Panc1 (cell line): Measurements from ENCODE around the gene ARHGAP18. TPM values are rescaled to one million over a fixed set of nuclear protein-coding genes. Genes with fewer than 3 reads are reported as not detected.

Experiments used
- ATAC-seq: fragments of 200-7000 bp; cut with Tn5 transposase; 2 replicates; pipeline ENCODE4 v1.9.1; 2020; ENCODE audit warnings: mild to moderate bottlenecking, moderate library complexity
- BruUV-seq: library from RNA; stranded (reverse); fragments of 400-500 nt; replicated peaks from 2 replicates; lab custom pipeline; 2021; lab: Mats Ljungman, UMichigan
- CTCF ChIA-PET: fragments of 300-600 bp; sonication (Branson Sonifier 250); formaldehyde crosslinking; loops from one replicate; lab custom pipeline; 2022; ENCODE audit warnings: antibody characterized with exemption; lab: Charles Lee
- POLR2A ChIA-PET: fragments of 300-600 bp; sonication (Branson Sonifier 250); formaldehyde crosslinking; loops from one replicate; lab custom pipeline; 2022; ENCODE audit warnings: antibody characterized with exemption; lab: Charles Lee
- DNase-seq: peaks from one replicate; pipeline ENCODE4 v3.0.0-alpha.2; 2010; ENCODE audit warnings: low read depth, low spot score
- H3K27ac ChIP-seq: 2 replicates; pipeline ENCODE4 v1.5.1; 2011; ENCODE audit warnings: mild to moderate bottlenecking, low read length, inconsistent platforms
- H3K27me3 ChIP-seq: fragments of 200-500 bp; sonication (Bioruptor generic); 2 replicates; pipeline ENCODE4 v1.6.0; 2014; ENCODE audit warnings: low read length, inconsistent platforms; ENCODE audit not compliant: control insufficient read depth, insufficient read depth
- H3K36me3 ChIP-seq: fragments of 200-500 bp; sonication (Bioruptor generic); 2 replicates; pipeline ENCODE4 v1.5.1; 2014; ENCODE audit warnings: inconsistent platforms, mild to moderate bottlenecking, low read length, moderate library complexity; ENCODE audit not compliant: control insufficient read depth, insufficient read depth
- H3K4me1 ChIP-seq: 2 replicates; pipeline ENCODE4 v1.5.1; 2011; ENCODE audit warnings: inconsistent platforms, mild to moderate bottlenecking, low read length, moderate library complexity; ENCODE audit not compliant: control insufficient read depth, insufficient read depth
- H3K4me3 ChIP-seq, 2 experiments: 2 replicates each; pipeline ENCODE4 v1.5.1; 2011 to 2012; ENCODE audit warnings: low read depth in 2 of 2, low read length in 2 of 2, mild to moderate bottlenecking in 2 of 2, inconsistent platforms in 1 of 2, moderate library complexity in 1 of 2
- H3K9me3 ChIP-seq: fragments of 200-500 bp; sonication (Bioruptor generic); 2 replicates; pipeline ENCODE4 v1.5.1; 2014; ENCODE audit warnings: low read depth, mild to moderate bottlenecking, inconsistent platforms, low read length, moderate library complexity; ENCODE audit not compliant: control insufficient read depth, insufficient read depth
- CTCF ChIP-seq: fragments of 450-650 bp; IDR thresholded peaks from 2 replicates; pipeline ENCODE4 v1.5.1; 2017; ENCODE audit warnings: mild to moderate bottlenecking
- POLR2AphosphoS5 ChIP-seq: IDR thresholded peaks from 2 replicates; pipeline ENCODE4 v1.6.1; 2012; ENCODE audit warnings: mild to moderate bottlenecking, low read depth, low read length, moderate library complexity
- REST ChIP-seq, 2 experiments: IDR thresholded peaks; 2 replicates each; pipeline ENCODE4 v1.6.1; 2011 to 2012; ENCODE audit warnings: low read depth in 2 of 2, control low read depth in 1 of 2, low read length in 1 of 2, mild to moderate bottlenecking in 1 of 2, moderate library complexity in 1 of 2; ENCODE audit not compliant: insufficient read depth in 1 of 2
- SIN3A ChIP-seq: IDR thresholded peaks from 2 replicates; pipeline ENCODE4 v1.6.1; 2012; ENCODE audit warnings: low read depth, mild to moderate bottlenecking, low read length, moderate library complexity, borderline replicate concordance; ENCODE audit not compliant: insufficient read depth
- TCF7L2 ChIP-seq: IDR thresholded peaks from 2 replicates; pipeline ENCODE4 v1.6.1; 2011; ENCODE audit warnings: mild to moderate bottlenecking, low read depth, low read length, inconsistent platforms
- in situ Hi-C: cut with HindIII; loops from 2 replicates; pipeline ENCODE4 v1.10.0; 2016; ENCODE audit warnings: low sequenced_read_pairs, low pct_unique_long_range_greater_than_20kb
- intact Hi-C: fragments of 100-400 bp; cut with micrococcal nuclease; formaldehyde crosslinking; loops from one replicate; pipeline ENCODE4 v1.10.0; 2022; ENCODE audit not compliant: unreplicated experiment
- total RNA-seq: library from RNA; stranded (reverse); gene quantifications from one replicate; pipeline ENCODE4 v1.2.1, GENCODE V29; 2021; ENCODE audit not compliant: unreplicated experiment

ARHGAP18 gene
- total RNA-seq, 1 experiment from 2014 or later = 11.6 TPM

- H3K9me3 ChIP-seq = no peaks in the 10 kb centered on the region
- BruUV-seq = no TSS peak
- peaks cover 13% of the 10 kb centered on the region; the same call in 1 of the 2 replicates for H3K4me1 ChIP-seq
- no peak for ATAC-seq
- TF ChIP-seq REST (IDR thresholded peaks at IDR 0.05; ENCODE audit: insufficient read depth in 1 of 2, low read depth in 2 of 2, low read length in 1 of 2) (no peak), POLR2AphosphoS5 (no peak), CTCF (no peak), SIN3A (no peak), TCF7L2 (no peak)
- no peaks in the 10 kb centered on the region for H3K27me3 ChIP-seq
- DNase-seq = no peak
- H3K36me3 ChIP-seq = no peaks in the 10 kb centered on the region
- CTCF ChIA-PET = no interaction called here
- intact Hi-C loops (no loop called here), in situ Hi-C loops (no loop called here)
- H3K4me3 ChIP-seq = no peak overlapping the region
- POLR2A ChIA-PET = no interaction called here
- H3K27ac ChIP-seq = no peak overlapping the region
Observed at GRCh38 chr6:129747588-129748112, 37.7 kb upstream of the ARHGAP18 start.

GRCh38 chr6:129744880-129745237 is 34.9 kb upstream of the ARHGAP18 start:
- H3K9me3 ChIP-seq = no peaks in the 10 kb centered on the region
- no peak for TF ChIP-seq REST (IDR thresholded peaks at IDR 0.05; ENCODE audit: insufficient read depth in 1 of 2, low read depth in 2 of 2, low read length in 1 of 2)
- TF ChIP-seq SIN3A = no peak
- TF ChIP-seq CTCF = no peak
- no peak for TF ChIP-seq TCF7L2
- TF ChIP-seq POLR2AphosphoS5 = no peak
- in situ Hi-C loops (no loop called here), intact Hi-C loops (no loop called here)
- no peaks in the 10 kb centered on the region for H3K27me3 ChIP-seq
- ATAC-seq (no peak), DNase-seq (no peak)
- H3K27ac ChIP-seq = no peak overlapping the region
- POLR2A ChIA-PET = no interaction called here
- CTCF ChIA-PET = no interaction called here
- H3K36me3 ChIP-seq = no peaks in the 10 kb centered on the region
- BruUV-seq = no TSS peak
- H3K4me3 ChIP-seq = no peak overlapping the region
- H3K4me1 ChIP-seq = peaks cover 12% of the 10 kb centered on the region; the same call in 1 of the 2 replicates
